Measurements from ENCODE around the gene F10.

The F10 gene

DNA sequence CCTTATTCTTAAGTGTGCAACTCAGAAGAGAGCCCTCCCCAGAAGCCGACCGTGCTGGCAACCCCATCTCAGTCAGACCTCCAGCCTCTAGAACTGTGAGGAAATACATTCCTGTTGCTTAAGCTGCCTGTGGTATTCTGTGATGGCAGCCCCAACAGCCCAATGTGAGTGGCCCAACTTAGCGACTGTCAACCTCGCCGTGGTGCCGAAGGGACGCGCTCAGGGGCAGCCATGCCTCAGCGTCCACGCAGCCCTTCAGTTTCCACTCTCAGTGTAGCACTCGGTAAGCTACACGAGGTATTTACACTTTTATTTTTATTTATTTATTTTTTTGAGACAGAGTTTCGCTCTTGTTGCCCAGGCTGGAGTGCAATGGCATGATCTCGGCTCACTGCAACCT lies 54.2 kb downstream of the F10 start:
- TF ChIP-seq, protein P1, sequence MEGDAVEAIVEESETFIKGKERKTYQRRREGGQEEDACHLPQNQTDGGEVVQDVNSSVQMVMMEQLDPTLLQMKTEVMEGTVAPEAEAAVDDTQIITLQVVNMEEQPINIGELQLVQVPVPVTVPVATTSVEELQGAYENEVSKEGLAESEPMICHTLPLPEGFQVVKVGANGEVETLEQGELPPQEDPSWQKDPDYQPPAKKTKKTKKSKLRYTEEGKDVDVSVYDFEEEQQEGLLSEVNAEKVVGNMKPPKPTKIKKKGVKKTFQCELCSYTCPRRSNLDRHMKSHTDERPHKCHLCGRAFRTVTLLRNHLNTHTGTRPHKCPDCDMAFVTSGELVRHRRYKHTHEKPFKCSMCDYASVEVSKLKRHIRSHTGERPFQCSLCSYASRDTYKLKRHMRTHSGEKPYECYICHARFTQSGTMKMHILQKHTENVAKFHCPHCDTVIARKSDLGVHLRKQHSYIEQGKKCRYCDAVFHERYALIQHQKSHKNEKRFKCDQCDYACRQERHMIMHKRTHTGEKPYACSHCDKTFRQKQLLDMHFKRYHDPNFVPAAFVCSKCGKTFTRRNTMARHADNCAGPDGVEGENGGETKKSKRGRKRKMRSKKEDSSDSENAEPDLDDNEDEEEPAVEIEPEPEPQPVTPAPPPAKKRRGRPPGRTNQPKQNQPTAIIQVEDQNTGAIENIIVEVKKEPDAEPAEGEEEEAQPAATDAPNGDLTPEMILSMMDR (IDR thresholded peaks at IDR 0.05; ENCODE audit: control insufficient read depth, extremely low read depth, insufficient read depth), result no peak

DNA sequence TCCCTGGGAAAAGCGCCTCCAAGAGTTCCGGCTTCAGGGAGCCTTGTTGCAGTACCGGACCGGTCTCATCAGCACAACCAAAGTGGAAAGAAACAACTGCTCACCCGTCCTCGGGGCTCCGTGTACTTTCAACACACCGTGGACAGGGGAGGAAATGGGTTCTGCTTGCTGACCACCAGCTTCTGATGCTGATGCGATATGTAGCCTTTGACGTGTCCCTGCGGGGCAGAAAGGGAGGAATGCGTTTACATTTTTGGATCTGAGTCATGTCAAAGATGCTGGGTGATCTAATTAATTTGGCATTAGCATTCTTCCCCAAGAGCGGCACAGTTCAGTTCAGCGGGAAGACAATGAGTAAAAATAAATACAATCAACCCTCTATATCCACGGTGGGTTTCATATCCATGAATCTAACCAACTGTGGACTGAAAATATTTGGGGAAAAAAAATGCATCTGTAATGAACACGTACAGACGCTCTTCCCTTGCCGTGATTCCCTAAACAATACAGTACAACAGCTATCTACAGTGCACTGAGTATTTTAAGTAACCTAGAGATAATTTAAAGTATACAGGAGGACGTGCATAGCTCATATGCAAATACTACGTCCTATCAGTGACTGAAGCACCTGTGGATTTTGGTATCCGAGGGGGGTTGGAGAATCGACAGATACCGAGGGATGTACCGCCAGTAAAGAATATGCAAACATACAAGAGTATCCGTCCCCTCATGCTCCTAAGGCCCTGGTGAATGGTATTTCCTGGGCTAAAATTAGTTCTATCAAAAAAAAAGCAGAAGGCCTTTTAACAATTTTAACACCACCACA lies 55.7 kb downstream of the F10 start:
- DNase-seq (ENCODE audit: low read depth), result no peak
- TF ChIP-seq, protein P1 (IDR thresholded peaks at IDR 0.05; ENCODE audit: control insufficient read depth, extremely low read depth, insufficient read depth), result no peak
- no peak overlapping the region for H3K4me3 ChIP-seq (ENCODE audit: low read depth, low read length)

More for the DNA sequence above, 54.2 kb downstream of the F10 start:
- no peak overlapping the region for H3K4me3 ChIP-seq (ENCODE audit: low read depth, low read length)
- no peak for DNase-seq (ENCODE audit: low read depth)

DNA sequence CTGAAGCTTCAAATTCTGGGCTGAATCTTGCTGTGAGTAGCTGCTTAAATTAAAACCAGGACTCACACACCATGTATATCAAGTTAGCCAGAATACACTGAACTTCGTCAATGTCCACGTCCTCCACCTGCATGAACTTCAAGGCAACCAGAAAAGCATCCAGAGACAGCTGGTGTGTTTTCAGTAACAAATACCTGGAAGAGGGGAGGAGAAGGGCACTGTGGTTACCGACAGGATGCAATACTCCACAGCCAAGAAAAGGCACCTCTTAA lies 56.2 kb downstream of the F10 start:
- H3K4me3 ChIP-seq (ENCODE audit: low read depth, low read length), result no peak overlapping the region
- TF ChIP-seq, protein P1 (IDR thresholded peaks at IDR 0.05; ENCODE audit: control insufficient read depth, extremely low read depth, insufficient read depth), result no peak
- DNase-seq (ENCODE audit: low read depth), result no peak

DNA sequence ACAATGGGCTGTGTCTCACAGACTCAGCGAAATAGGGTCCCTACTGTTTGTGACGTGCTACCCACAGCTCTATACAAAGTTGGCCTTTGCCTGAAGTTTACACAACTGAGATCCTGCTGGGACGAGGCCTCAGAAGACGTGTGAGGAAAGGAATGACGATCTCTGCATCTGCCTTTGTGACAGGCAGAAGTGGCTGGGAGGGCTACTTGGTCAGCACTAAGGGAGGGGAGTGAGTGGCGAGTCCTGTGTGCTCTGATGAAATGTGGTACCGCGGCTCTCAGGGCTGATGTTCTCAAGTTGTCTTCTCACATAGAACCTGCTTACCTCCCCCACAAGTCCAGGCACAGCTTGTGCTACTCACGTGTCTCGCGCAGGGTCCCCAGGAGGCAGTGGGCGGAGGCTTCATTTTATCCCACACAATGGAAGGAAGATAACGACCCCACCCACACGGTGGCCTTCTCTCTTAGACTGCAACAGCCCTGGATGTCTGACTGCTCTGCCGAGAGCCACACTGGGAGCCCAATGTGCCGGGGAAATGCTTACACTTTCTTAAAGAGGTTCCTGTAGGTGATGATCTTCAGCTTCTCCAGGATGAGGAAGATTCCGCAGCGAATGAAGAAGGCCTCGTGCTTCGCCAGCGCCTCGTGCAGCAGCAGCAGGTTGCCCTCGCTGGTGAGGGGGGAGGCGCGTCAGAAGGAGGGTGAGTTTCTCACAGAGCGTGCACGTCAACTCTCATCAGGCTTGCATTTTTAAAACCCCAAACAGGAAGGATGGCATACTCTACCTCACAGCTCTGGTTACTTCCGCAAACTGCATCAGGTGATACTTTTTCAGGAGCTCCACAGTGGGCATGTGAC lies 57.0 kb downstream of the F10 start:
- DNase-seq (ENCODE audit: low read depth), result no peak
- no peak overlapping the region for H3K4me3 ChIP-seq (ENCODE audit: low read depth, low read length)
- TF ChIP-seq, protein P1 (IDR thresholded peaks at IDR 0.05; ENCODE audit: control insufficient read depth, extremely low read depth, insufficient read depth), result no peak

DNA sequence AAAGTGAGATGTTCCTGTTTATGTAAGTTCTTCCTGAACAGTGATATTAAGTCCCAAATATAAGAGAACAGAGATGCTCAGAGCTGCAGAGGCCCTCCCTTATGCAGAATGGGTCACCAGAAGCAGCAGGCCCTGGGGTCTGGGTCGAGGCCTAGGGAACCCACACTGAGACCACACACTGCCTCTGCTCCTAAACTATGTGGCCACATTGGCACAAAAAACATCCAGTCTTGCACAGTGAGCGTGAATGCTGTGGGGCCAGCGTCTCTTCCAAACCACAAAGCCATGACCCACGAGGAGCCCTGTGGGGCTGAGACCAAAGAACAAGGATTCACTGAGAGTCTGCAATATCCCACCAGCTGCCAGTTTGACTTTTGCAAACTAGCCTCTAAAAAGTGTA lies 59.4 kb downstream of the F10 start:
- no peak for DNase-seq (ENCODE audit: low read depth)
- no peak overlapping the region for H3K4me3 ChIP-seq (ENCODE audit: low read depth, low read length)
- TF ChIP-seq, protein P1 (IDR thresholded peaks at IDR 0.05; ENCODE audit: control insufficient read depth, extremely low read depth, insufficient read depth), result no peak

DNA sequence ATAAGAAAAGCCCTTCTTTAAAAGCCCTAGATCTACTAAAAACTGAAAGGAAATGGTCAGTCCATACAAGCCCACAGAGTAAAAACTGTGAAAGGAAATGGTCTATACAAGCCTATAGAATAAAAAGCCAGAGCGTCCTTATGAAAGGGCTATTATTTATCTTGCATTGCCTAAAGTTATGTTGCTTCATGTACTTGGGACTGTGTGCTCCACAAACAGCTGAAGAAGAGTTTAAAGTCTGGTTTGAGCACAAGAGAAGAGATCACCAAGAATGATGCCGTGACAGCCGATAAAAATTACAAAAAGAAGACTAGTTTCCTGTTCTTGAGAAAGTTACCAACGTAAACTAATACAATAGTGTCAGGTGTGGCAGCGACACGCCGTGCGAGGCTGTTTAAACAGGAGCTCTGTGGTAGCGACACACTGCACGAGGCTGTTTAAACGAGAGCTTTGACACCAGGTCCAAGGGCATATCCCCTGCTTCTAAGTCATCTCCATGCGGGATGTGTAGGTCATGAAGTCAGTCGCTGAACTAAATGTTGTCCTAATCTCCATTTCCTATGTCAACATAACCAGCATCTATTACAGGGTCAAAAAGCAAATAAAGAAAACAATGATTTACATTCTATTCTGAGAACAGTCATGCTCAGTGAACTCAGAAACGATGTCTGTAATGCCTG lies 61.0 kb downstream of the F10 start:
- TF ChIP-seq, protein P1 (IDR thresholded peaks at IDR 0.05; ENCODE audit: control insufficient read depth, extremely low read depth, insufficient read depth), result no peak
- no peak for DNase-seq (ENCODE audit: low read depth)
- no peak overlapping the region for H3K4me3 ChIP-seq (ENCODE audit: low read depth, low read length)

All from LNCaP clone FGC (cell line).